A549 (cell line): Measurements from ENCODE around the gene BNC2. TPM values are rescaled to one million over a fixed set of nuclear protein-coding genes. Genes with fewer than 3 reads are reported as not detected.

ENCODE experiments used
- ATAC-seq, 2 experiments: fragments of 200-7000 bp in 1 of 2; fragments of >200 bp in 1 of 2; cut with Nextera tagmentation in 1 of 2; cut with Tn5 transposase in 1 of 2; 3 replicates each; pipeline versions ENCODE4 v1.8.0 to v1.9.1; 2018 to 2020; ENCODE audit warnings: mild to moderate bottlenecking in 1 of 2, moderate library complexity in 1 of 2
- CTCF ChIA-PET: fragments of 300-600 bp; sonication (Branson Sonifier 250); formaldehyde crosslinking; extraction: SDS; loops from one replicate; lab custom pipeline; 2021; ENCODE audit warnings: antibody characterized with exemption, inconsistent platforms; lab: Yijun Ruan, JAX
- POLR2A ChIA-PET: fragments of 350-600 bp; formaldehyde crosslinking; extraction: SDS; loops from one replicate; lab custom pipeline; 2021; ENCODE audit warnings: antibody characterized with exemption, inconsistent platforms; lab: Yijun Ruan, JAX
- DNase-seq, 2 experiments: peaks; one replicate each; pipeline versions ENCODE4 v3.0.0 to v3.0.0-alpha.2; 2011 to 2016; ENCODE audit warnings: low read depth in 1 of 2, low spot score in 1 of 2
- FAIRE-seq: peaks from 2 replicates; lab custom pipeline; 2011; peaks lifted over from hg19 to GRCh38; lab: Jason Lieb, UNC
- H3K27ac ChIP-seq, 2 experiments: fragments of >200 bp; sonication (Bioruptor Twin); formaldehyde crosslinking; 3 replicates each; pipeline ENCODE4 v1.5.1; 2016 to 2017
- H3K4me1 ChIP-seq: fragments of >200 bp; sonication (Bioruptor Twin); formaldehyde crosslinking; 3 replicates; pipeline ENCODE4 v1.6.1; 2016
- H3K4me2 ChIP-seq: fragments of >200 bp; sonication (Bioruptor Twin); formaldehyde crosslinking; 3 replicates; pipeline ENCODE4 v1.6.1; 2016
- H3K4me3 ChIP-seq: fragments of >200 bp; sonication (Bioruptor Twin); formaldehyde crosslinking; 3 replicates; pipeline ENCODE4 v1.5.1; 2016
- H3K9me3 ChIP-seq: fragments of >200 bp; sonication (Bioruptor Twin); formaldehyde crosslinking; 3 replicates; pipeline ENCODE4 v1.6.1; 2016
- BHLHE40 ChIP-seq: IDR thresholded peaks from 2 replicates; pipeline ENCODE4 v1.6.1; 2012; ENCODE audit warnings: low read depth, low read length, inconsistent platforms
- CHD2 ChIP-seq: fragments of 150-350 bp; IDR thresholded peaks from 2 replicates; pipeline ENCODE4 v1.6.1; 2014; ENCODE audit warnings: low read length; ENCODE audit not compliant: partially characterized antibody
- CHD4 ChIP-seq: fragments of 200-600 bp; sonication (generic); IDR thresholded peaks from 2 replicates; pipeline ENCODE4 v1.6.1; 2016; ENCODE audit warnings: antibody characterized with exemption, mild to moderate bottlenecking, borderline replicate concordance
- EHMT2 ChIP-seq: fragments of 200-600 bp; sonication (generic); IDR thresholded peaks from 2 replicates; pipeline ENCODE4 v1.6.1; 2016; ENCODE audit warnings: antibody characterized with exemption, low read depth, mild to moderate bottlenecking, moderate library complexity
- FOXS1 ChIP-seq: fragments of 250-450 bp; sonication (Bioruptor Pico); IDR thresholded peaks from 2 replicates; pipeline ENCODE4 v1.5.0; 2020; ENCODE audit warnings: mild to moderate bottlenecking, moderate library complexity
- HDAC2 ChIP-seq: fragments of 200-600 bp; sonication (generic); IDR thresholded peaks from 2 replicates; pipeline ENCODE4 v1.6.1; 2016
- HEYL ChIP-seq: fragments of 250-450 bp; sonication (Bioruptor Pico); IDR thresholded peaks from 2 replicates; pipeline ENCODE4 v1.8.0; 2021; ENCODE audit warnings: mild to moderate bottlenecking, moderate library complexity
- HMGXB4 ChIP-seq: fragments of 250-450 bp; sonication (Bioruptor Pico); IDR thresholded peaks from 2 replicates; pipeline ENCODE4 v1.5.0; 2021; ENCODE audit warnings: mild to moderate bottlenecking, moderate library complexity, borderline replicate concordance
- JUNB ChIP-seq: fragments of >200 bp; sonication (Bioruptor Twin); formaldehyde crosslinking; IDR thresholded peaks from 2 replicates; pipeline ENCODE4 v1.6.1; 2016
- KDM1A ChIP-seq: fragments of 200-600 bp; sonication (generic); IDR thresholded peaks from 2 replicates; pipeline ENCODE4 v1.6.1; 2016; ENCODE audit warnings: low read depth, mild to moderate bottlenecking
- MYC ChIP-seq: IDR thresholded peaks from 2 replicates; pipeline ENCODE4 v1.6.1; 2012; ENCODE audit warnings: mild to moderate bottlenecking, inconsistent platforms, low read length, improper control_type of control experiment, borderline replicate concordance
- NPAS2 ChIP-seq: fragments of 250-450 bp; sonication (Bioruptor Pico); IDR thresholded peaks from 2 replicates; pipeline ENCODE4 v1.8.0; 2022; ENCODE audit warnings: mild to moderate bottlenecking, moderate library complexity, borderline replicate concordance
- NR3C1 ChIP-seq: fragments of >200 bp; sonication (Bioruptor Twin); formaldehyde crosslinking; IDR thresholded peaks from 3 replicates; pipeline ENCODE4 v1.6.1; 2017
- PBX3 ChIP-seq: IDR thresholded peaks from 2 replicates; pipeline ENCODE4 v1.6.1; 2012
- RAD21 ChIP-seq, 2 experiments: fragments of >200 bp in 1 of 2; sonication (Bioruptor Twin) in 1 of 2; formaldehyde crosslinking in 1 of 2; IDR thresholded peaks in 1 of 2; conservative IDR thresholded peaks in 1 of 2; 2 replicates in 1 of 2; 3 replicates in 1 of 2; pipeline ENCODE4 v1.6.1; 2012 to 2018; ENCODE audit warnings: inconsistent platforms in 1 of 2
- RFX5 ChIP-seq: fragments of 450-650 bp; IDR thresholded peaks from 2 replicates; pipeline ENCODE4 v1.7.1; 2014; ENCODE audit warnings: antibody characterized with exemption, mild to moderate bottlenecking, moderate library complexity
- RNF2 ChIP-seq: fragments of 200-600 bp; sonication (generic); IDR thresholded peaks from 2 replicates; pipeline ENCODE4 v1.6.1; 2016; ENCODE audit warnings: low read depth, mild to moderate bottlenecking, antibody characterized with exemption, moderate library complexity, borderline replicate concordance
- SMC3 ChIP-seq: fragments of >200 bp; sonication (Bioruptor Twin); formaldehyde crosslinking; IDR thresholded peaks from 3 replicates; pipeline ENCODE4 v1.6.1; 2018; ENCODE audit warnings: inconsistent platforms
- SREBF2 ChIP-seq: fragments of 450-650 bp; IDR thresholded peaks from 2 replicates; pipeline ENCODE4 v1.6.1; 2014; ENCODE audit warnings: mild to moderate bottlenecking, moderate library complexity
- TP53 ChIP-seq: fragments of 250-450 bp; sonication (Bioruptor Pico); IDR thresholded peaks from 2 replicates; pipeline ENCODE4 v1.5.0; 2021; ENCODE audit warnings: mild to moderate bottlenecking, moderate library complexity
- ZC3H11A ChIP-seq: fragments of 450-650 bp; IDR thresholded peaks from 2 replicates; pipeline ENCODE4 v1.6.1; 2014; ENCODE audit warnings: antibody characterized with exemption, mild to moderate bottlenecking
- ZSCAN20 ChIP-seq: fragments of 250-450 bp; sonication (Bioruptor Pico); IDR thresholded peaks from 2 replicates; pipeline ENCODE4 v1.8.0; 2022; ENCODE audit warnings: mild to moderate bottlenecking, moderate library complexity
- WGBS: methylation state at CpG from one replicate; pipeline ENCODE4 v1.1.6; 2017; ENCODE audit errors: missing lambda C conversion rate; 5-methylcytosine and 5-hydroxymethylcytosine counted together
- polyA plus RNA-seq, 4 experiments: library from polyadenylated mRNA; depleted of rRNA in 3 of 4; stranded (reverse); fragments of >200 nt; fragmentation: RNase III in 1 of 4; extraction: RNeasy Plus Mini Kit Qiagen cat#74134 plus additional on column Dnase treatment in 1 of 4; gene quantifications; 2 replicates in 3 of 4; 3 replicates in 1 of 4; pipeline ENCODE4 v1.2.3, GENCODE V29; 2011 to 2017
- TF ChIP-seq, protein P1 (sequence below): fragments of 450-650 bp; IDR thresholded peaks from 2 replicates; pipeline ENCODE4 v1.6.1; 2014; ENCODE audit warnings: antibody characterized with exemption
- TF ChIP-seq, protein P2 (sequence below): fragments of >200 bp; sonication (Bioruptor Twin); formaldehyde crosslinking; IDR thresholded peaks from 3 replicates; pipeline ENCODE4 v1.6.1; 2016

Gene BNC2
- polyA plus RNA-seq, 2 of the 4 experiments (the other 2 are of a cell fraction) = 6.2 to 7.5 TPM

DNA sequence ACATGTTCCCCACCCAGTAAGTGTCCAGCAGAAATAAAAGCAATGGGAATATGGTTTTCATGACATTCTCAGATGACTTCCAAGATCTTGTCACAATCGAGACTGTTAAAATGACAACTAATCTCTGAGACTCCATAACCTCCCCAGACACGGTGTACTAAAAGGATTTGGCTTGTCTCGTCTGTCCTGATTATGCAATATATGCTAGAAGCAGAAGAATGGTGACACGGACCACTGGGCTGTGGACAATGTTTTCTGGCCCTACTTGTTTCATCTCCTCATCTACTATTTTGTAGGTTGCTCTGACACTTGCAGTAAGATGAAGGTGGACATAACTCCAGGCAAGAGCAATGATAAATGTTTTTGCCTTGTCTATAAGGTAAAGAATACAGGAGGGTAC, 56.6 kb downstream of the BNC2 start:
- POLR2A ChIA-PET = no interaction called here

GRCh38 chr9:16811987-16812685, 58.3 kb downstream of the BNC2 start:
- no peaks in the 10 kb centered on the region for H3K4me1 ChIP-seq
- H3K27ac ChIP-seq = no peak overlapping the region
- ATAC-seq = no peak
- H3K4me3 ChIP-seq = no peak overlapping the region
- ChIA-PET CTCF (interaction anchor here (0.7 to 1.1 kb wide), 2 partner anchors 11 to 138 kb away, joined by 3 to 4 read pairs; no protein-coding TSS in a partner anchor), POLR2A (no interaction called here)
- no peak for DNase-seq
- no peaks in the 10 kb centered on the region for H3K9me3 ChIP-seq
- no peak overlapping the region for H3K4me2 ChIP-seq
- no peak for TF ChIP-seq ZC3H11A
- TF ChIP-seq CHD4 = no peak
- no peak for TF ChIP-seq HDAC2
- no peak for TF ChIP-seq CHD2
- no peak for TF ChIP-seq HMGXB4
- no peak for TF ChIP-seq SMC3
- TF ChIP-seq MYC = no peak
- no peak for TF ChIP-seq JUNB
- no peak for TF ChIP-seq HEYL (CRISPR knock-in tag)
- TF ChIP-seq EHMT2 = no peak
- no peak for TF ChIP-seq TP53 (CRISPR knock-in tag)
- TF ChIP-seq SREBF2 = no peak
- no peak for TF ChIP-seq NR3C1
- TF ChIP-seq NPAS2 (CRISPR knock-in tag) = no peak
- 74% methylated on average over 5 of the region's 5 CpGs for WGBS
- no peak for FAIRE-seq

More for the DNA sequence above, 56.6 kb downstream of the BNC2 start:
- H3K4me2 ChIP-seq = no peak overlapping the region
- H3K4me3 ChIP-seq = no peak overlapping the region
- TF ChIP-seq RNF2 (no peak), ZSCAN20 (no peak), HDAC2 (no peak), HMGXB4 (no peak), CHD2 (no peak), RAD21 (conservative IDR thresholded peaks at IDR 0.05 in 1 of 2, IDR thresholded peaks at IDR 0.05 in 1 of 2) (no peak), NR3C1 (no peak), CHD4 (no peak), RFX5 (no peak), BHLHE40 (no peak), PBX3 (no peak), FOXS1 (no peak), KDM1A (no peak)
- TF ChIP-seq, protein P1, sequence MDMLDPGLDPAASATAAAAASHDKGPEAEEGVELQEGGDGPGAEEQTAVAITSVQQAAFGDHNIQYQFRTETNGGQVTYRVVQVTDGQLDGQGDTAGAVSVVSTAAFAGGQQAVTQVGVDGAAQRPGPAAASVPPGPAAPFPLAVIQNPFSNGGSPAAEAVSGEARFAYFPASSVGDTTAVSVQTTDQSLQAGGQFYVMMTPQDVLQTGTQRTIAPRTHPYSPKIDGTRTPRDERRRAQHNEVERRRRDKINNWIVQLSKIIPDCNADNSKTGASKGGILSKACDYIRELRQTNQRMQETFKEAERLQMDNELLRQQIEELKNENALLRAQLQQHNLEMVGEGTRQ = no peak
- TF ChIP-seq, protein P2, sequence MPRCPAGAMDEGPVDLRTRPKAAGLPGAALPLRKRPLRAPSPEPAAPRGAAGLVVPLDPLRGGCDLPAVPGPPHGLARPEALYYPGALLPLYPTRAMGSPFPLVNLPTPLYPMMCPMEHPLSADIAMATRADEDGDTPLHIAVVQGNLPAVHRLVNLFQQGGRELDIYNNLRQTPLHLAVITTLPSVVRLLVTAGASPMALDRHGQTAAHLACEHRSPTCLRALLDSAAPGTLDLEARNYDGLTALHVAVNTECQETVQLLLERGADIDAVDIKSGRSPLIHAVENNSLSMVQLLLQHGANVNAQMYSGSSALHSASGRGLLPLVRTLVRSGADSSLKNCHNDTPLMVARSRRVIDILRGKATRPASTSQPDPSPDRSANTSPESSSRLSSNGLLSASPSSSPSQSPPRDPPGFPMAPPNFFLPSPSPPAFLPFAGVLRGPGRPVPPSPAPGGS = no peak
- ATAC-seq (no peak), DNase-seq (no peak), FAIRE-seq (no peak)
- CTCF ChIA-PET = interaction anchor here (1.0 kb wide), 1 partner anchor 11 kb away, joined by 4 read pairs; no protein-coding TSS in a partner anchor
- H3K9me3 ChIP-seq = no peaks in the 10 kb centered on the region
- no peaks in the 10 kb centered on the region for H3K4me1 ChIP-seq
- 85% methylated on average over 4 of the region's 4 CpGs for WGBS
- H3K27ac ChIP-seq = no peak overlapping the region
